OCI-LY3 (cell line): ENCODE measurements around the gene PXDC1.

Experiments used
- CTCF ChIP-seq: fragments of 200-600, 300-600 bp; sonication (generic); IDR thresholded peaks from 2 replicates; pipeline ENCODE4 v1.5.1; 2014; ENCODE audit warnings: antibody characterized with exemption, low read length, low read depth
- EZH2phosphoT487 ChIP-seq: fragments of 200-600 bp; shearing (Covaris generic); IDR thresholded peaks from 2 replicates; pipeline ENCODE4 v1.6.1; 2018; ENCODE audit warnings: antibody characterized with exemption, mixed run types, low read depth

- TF ChIP-seq CTCF (no peak), EZH2phosphoT487 (no peak)
These were observed 45.0 kb downstream of the PXDC1 start for GRCh38 chr6:3706547-3706946.
